ENCODE data around the gene KCNA3.

DNA sequence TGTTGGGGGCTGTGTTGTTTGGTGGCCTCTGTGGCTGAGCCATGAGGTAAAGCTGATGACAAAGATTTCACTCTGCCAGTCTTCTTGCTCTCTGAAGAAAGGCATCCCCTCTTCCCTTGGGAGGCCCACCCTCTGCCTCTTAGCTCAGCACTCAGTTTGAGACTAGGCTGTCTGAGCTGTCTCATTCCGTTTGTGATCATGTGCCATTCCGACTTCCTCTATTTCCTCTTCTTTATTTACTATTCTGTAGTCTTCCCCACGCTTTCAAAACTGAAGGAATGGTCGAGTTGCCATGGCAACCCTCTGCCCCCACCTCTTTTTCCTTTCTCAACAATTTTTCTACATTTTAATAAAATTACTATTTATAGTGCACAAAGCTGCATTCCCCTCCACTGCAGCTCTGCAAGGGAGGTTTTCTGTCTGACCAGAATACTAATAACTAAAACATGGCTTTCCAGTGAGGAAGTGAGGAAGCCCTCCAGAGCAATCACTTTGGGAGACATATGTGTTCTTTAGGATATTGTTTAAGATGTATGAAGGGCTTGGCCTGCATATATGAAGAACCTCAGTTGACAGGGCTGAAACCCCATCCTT is 30.8 kb downstream of the KCNA3 start:
- TF ChIP-seq, protein P1, sequence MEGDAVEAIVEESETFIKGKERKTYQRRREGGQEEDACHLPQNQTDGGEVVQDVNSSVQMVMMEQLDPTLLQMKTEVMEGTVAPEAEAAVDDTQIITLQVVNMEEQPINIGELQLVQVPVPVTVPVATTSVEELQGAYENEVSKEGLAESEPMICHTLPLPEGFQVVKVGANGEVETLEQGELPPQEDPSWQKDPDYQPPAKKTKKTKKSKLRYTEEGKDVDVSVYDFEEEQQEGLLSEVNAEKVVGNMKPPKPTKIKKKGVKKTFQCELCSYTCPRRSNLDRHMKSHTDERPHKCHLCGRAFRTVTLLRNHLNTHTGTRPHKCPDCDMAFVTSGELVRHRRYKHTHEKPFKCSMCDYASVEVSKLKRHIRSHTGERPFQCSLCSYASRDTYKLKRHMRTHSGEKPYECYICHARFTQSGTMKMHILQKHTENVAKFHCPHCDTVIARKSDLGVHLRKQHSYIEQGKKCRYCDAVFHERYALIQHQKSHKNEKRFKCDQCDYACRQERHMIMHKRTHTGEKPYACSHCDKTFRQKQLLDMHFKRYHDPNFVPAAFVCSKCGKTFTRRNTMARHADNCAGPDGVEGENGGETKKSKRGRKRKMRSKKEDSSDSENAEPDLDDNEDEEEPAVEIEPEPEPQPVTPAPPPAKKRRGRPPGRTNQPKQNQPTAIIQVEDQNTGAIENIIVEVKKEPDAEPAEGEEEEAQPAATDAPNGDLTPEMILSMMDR (IDR thresholded peaks at IDR 0.05), result no peak
- no peak for TF ChIP-seq POLR2A (IDR thresholded peaks at IDR 0.05)
